GM18909 (cell line): ENCODE results near the gene COPZ1.
"Not testable (repeated sequence)": the region's sequence is repeated elsewhere in the genome, so short reads cannot be mapped to it uniquely, and the experiment has no call there.

ENCODE experiments used
- ATAC-seq: cut with Tn5 transposase; IDR thresholded peaks from one replicate; pipeline ENCODE4 v1.9.1; 2021; ENCODE audit warnings: mild to moderate bottlenecking; ENCODE audit not compliant: unreplicated experiment, poor library complexity

The COPZ1 gene

DNA sequence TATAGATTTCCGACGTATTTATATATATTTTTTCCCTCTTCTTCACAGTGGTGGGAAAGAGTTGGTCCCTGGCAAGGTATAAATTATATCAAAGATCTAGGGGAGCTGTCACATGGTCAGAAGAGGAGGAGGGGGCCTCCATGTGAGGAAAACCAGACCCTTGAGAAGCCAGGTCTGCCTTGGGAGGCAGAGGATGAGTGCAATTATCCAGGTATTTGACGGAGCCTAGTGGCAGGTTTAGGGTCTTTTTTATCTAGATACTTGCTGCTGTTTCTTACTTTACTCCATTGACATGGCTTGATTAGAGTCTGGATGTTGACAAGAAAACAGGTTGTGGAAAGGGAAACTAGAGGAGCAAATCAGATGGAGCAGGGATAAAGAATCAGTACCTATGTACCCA, 5.5 kb downstream of the COPZ1 start:
- no peak for ATAC-seq

DNA sequence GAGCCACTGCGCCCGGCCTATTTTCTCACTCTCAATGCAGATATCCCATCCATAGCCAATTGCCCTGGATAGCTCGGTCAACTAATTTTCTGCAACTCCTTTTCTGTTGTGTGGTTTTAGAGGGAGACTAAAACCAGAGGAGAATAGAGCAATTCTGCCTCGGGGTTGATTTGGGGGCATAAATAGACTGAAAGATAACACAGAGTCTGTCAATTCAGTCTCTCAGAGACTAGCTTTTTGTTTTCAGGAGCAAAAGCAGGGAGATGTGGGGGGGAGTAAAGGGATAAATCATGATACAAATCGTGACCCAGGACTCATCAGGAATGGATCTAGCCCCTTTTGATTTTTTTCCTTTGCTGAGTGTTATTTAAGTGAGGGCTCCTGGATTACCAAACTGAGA, 6.5 kb downstream of the COPZ1 start:
- ATAC-seq: no peak

GRCh38 chr12:54333420-54334034, 8.6 kb downstream of the COPZ1 start:
- ATAC-seq: no peak

GRCh38 chr12:54337280-54337842, 12.4 kb downstream of the COPZ1 start:
- ATAC-seq: no peak

GRCh38 chr12:54337854-54338650, 13.1 kb downstream of the COPZ1 start:
- no peak for ATAC-seq

GRCh38 chr12:54338698-54339296, 13.9 kb downstream of the COPZ1 start:
- no peak for ATAC-seq

DNA sequence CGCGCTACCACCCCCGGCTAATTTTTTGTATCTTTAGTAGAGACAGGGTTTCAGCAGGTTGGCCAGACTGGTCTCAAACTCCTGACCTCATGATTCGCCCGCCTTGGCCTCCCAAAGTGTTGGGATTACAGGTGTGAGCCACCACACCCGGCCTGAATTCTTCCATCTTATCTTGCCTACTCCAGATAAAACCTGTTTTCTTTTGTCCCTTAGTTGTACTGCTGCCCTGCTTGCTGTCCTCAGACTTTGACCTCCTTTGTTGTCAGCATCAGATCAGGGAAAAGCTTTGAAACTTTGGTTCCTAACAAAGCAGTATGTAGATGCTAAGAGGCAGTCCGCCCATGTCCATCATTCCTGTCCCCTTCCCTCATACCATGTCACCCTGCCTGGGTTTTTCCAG, 15.9 kb downstream of the COPZ1 start:
- no peak for ATAC-seq

GRCh38 chr12:54341378-54342300, 16.7 kb downstream of the COPZ1 start:
- no peak for ATAC-seq

DNA sequence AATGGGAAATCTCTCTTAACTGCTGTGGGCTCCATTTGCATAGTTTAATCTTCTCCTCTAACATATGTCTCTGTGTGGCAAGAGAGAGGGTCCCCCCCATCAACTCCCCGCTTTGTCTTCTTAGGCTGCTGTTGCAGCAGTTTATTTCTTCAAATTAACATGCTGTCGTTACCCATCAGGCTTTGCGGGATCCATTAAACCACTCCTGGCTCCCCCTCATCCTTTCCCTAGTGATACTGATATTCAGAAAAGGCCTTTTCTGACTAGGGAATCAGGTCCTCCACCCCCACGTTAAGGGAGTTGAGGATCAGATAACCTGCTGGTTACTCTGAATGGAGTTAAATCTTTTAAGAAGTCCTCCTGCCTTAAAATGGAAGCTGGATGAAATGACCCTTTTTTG, 24.1 kb downstream of the COPZ1 start:
- no peak for ATAC-seq

DNA sequence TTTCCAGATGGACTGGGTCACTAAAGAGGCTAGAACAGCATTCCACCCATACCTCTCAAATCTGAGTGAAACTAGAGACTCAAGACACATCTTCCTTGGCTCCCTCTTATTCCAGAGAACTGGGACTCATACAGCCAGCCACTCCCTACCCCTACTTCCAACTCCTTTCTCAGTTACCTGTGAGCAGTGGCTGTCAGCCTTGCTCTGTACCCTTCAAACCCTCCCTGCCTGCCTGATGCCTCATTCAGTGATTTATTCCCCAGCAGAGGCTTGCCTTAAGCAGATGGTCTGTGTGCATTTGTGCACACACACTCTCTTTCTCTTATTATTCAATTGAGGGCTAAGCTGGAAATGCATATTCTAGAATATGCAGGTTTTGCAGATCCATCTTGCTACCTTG, 24.7 kb downstream of the COPZ1 start:
- ATAC-seq: no peak

- no peak for ATAC-seq
Measured at GRCh38 chr12:54350743-54351142, 25.8 kb downstream of the COPZ1 start.

DNA sequence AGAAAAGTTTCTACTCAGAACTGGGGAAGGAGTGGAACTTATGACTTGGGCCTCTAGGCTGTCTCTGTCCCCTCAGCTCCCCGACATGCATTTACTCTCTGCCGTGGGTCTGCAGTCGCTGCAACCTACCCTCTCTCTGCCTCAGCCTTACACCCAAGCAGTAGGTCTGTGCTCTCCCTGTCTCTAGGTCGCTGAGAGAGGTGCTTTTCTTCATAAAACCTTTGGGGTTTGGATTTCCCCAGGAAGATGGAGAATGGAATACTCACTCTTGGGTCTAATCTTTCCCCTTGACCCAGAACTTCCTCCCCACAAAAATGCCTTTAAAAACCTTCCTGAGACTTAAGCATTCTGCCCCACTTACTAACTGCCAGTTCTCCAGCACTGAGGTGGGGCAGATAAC, 26.4 kb downstream of the COPZ1 start:
- ATAC-seq: no peak

DNA sequence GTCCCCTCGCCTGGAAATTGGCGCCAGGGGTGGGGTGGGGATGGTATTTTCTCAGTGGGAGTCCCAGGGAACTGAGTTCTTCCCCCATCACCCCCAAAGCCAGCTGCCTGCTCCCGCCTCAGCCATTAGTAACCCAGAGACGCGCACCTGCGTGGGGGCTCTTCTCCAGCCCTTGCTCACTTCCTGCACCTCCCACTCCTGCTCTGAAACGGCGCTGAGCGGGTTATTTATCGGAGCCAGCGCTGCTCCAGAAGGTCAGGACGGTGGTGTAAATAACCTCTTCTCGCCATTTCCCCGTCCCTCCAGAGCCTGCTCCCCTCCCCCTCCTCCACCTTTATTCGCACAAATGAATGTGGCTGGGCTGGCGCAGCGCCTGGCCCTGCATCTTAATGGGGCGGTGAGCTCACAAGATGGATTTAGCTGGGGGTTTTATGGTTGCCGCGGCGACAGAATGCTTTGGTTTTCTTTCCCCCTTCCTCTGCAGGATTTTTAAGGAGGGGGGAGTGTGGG, 27.1 kb downstream of the COPZ1 start:
- ATAC-seq: no peak

DNA sequence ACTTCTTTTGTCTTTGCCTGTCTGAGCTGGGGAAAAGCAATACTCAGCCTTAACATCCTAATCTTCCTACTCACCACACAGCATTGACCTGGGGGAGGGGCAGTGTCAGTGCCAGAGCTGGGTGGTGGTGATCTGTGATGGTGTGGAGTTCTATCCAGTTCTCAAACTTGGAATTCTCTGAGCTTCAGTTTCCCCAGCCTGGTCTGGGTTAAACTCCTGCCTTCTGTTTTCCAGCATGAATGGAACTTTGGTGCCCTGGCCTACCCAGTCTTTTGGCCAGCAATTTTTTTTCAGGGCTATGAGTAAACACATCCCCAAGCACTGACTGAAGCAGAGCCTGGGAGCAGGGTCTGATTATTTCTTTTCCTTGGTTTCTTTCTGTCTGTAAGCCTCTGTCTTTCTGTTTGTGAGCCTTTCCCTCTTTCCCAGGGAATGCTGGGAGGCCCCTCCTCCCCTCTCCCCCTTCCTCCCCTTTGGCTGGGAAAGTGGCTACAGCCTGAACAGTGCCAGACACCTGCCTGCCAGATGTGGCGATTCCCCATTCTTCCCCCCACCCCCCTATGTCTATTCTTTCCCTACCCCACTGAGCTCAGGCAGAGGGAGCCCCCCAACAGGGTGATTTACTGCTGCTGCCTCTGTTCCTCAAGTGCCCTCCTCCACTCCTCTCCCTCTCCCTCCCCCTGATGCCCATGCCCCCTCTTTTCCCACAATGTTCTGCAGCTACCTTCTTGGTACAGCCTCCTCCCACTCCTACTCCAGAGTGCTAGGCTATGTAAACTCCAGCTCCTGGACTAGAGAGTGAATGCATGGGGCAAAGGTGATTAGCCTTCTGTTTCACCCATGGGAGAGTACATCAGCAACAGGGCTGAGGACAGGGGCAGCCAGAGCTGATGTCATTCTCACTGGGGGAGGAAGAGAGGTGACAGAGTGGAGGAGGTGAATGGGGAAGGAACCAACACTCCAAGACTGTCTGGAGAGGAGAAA, 28.3 kb downstream of the COPZ1 start:
- no peak for ATAC-seq

GRCh38 chr12:54354271-54354670, 29.3 kb downstream of the COPZ1 start:
- ATAC-seq: not testable (repeated sequence)

GRCh38 chr12:54355104-54355815, 30.3 kb downstream of the COPZ1 start:
- no peak for ATAC-seq

GRCh38 chr12:54356228-54356627, 31.3 kb downstream of the COPZ1 start:
- ATAC-seq: no peak

DNA sequence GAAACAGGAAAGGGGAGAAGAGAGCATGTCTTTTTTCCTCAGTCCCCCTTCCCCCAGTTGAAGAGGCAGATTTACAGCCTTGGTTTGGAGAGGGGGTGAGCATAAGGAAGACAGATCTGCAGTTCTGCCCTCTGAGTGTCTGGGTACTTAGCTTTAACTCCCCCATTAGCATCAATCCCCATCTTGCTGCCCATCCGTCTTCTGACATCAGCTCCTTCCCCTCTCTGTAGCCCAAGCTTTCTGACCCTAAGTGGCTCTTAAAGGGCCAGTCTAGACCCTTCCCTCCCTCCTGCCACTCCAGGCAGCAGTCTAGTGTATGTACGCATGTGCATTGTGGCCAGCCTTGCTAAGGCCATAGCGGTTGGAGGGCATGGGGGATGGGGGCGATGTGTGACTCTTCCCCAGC, 32.0 kb downstream of the COPZ1 start:
- ATAC-seq: no peak
